Endometrial microvascular endothelial cells (primary cell): ENCODE measurements around the gene UGGT1. TPM values are rescaled to one million over a fixed set of nuclear protein-coding genes. Genes with fewer than 3 reads are reported as not detected.
"Not testable (repeated sequence)": the region's sequence is repeated elsewhere in the genome, so short reads cannot be mapped to it uniquely, and the experiment has no call there.

Experiments used
- in situ Hi-C: cut with HindIII; loops from 2 replicates; pipeline ENCODE4 v1.10.0; 2017; ENCODE audit warnings: low sequenced_read_pairs, low pct_unique_long_range_greater_than_20kb; ENCODE audit errors: inconsistent ontology term
- total RNA-seq: library from RNA; depleted of rRNA; stranded (reverse); fragments of >200 nt; gene quantifications from one replicate; pipeline ENCODE4 v1.2.3, GENCODE V29; 2015; ENCODE audit errors: inconsistent ontology term

UGGT1 gene
- total RNA-seq, 1 donor from 2014 or later: 51.5 TPM

- in situ Hi-C loops: no loop called here
Observed at GRCh38 chr2:128169497-128169896, 78.5 kb downstream of the UGGT1 start.

GRCh38 chr2:128169933-128170709 lies 79.1 kb downstream of the UGGT1 start:
- in situ Hi-C loops: no loop called here

- in situ Hi-C loops: no loop called here
Observed at GRCh38 chr2:128170776-128171175, 79.8 kb downstream of the UGGT1 start.

GRCh38 chr2:128172191-128172590 lies 81.2 kb downstream of the UGGT1 start:
- in situ Hi-C loops: no loop called here

- in situ Hi-C loops: not testable (repeated sequence)
Observed at GRCh38 chr2:128174067-128174466, 83.1 kb downstream of the UGGT1 start.

GRCh38 chr2:128177315-128177714 lies 86.3 kb downstream of the UGGT1 start:
- in situ Hi-C loops: no loop called here

GRCh38 chr2:128178149-128178649 lies 87.2 kb downstream of the UGGT1 start:
- in situ Hi-C loops: no loop called here

GRCh38 chr2:128178650-128179460 lies 87.9 kb downstream of the UGGT1 start:
- in situ Hi-C loops: no loop called here

GRCh38 chr2:128179461-128179755 lies 88.4 kb downstream of the UGGT1 start:
- in situ Hi-C loops: no loop called here

GRCh38 chr2:128180031-128180430 lies 89.0 kb downstream of the UGGT1 start:
- in situ Hi-C loops: no loop called here

- in situ Hi-C loops: no loop called here
Observed at GRCh38 chr2:128185576-128185975, 94.6 kb downstream of the UGGT1 start.

- in situ Hi-C loops: no loop called here
Observed at GRCh38 chr2:128187032-128187654, 96.1 kb downstream of the UGGT1 start.

- in situ Hi-C loops: no loop called here
Observed at GRCh38 chr2:128195435-128195984, 104.5 kb downstream of the UGGT1 start.

GRCh38 chr2:128196026-128196425 lies 105.0 kb downstream of the UGGT1 start:
- in situ Hi-C loops: no loop called here

- in situ Hi-C loops: no loop called here
Observed at GRCh38 chr2:128196471-128196931, 105.5 kb downstream of the UGGT1 start.

GRCh38 chr2:128197059-128197458 lies 106.1 kb downstream of the UGGT1 start:
- in situ Hi-C loops: no loop called here

- in situ Hi-C loops: no loop called here
Observed at GRCh38 chr2:128198656-128199055, 107.7 kb downstream of the UGGT1 start.

- in situ Hi-C loops: no loop called here
Observed at GRCh38 chr2:128199141-128199540, 108.1 kb downstream of the UGGT1 start.

- in situ Hi-C loops: no loop called here
Observed at GRCh38 chr2:128202791-128203190, 111.8 kb downstream of the UGGT1 start.
